ENCODE measurements around the gene CDC26.
"Not testable (repeated sequence)": the region's sequence is repeated elsewhere in the genome, so short reads cannot be mapped to it uniquely, and the experiment has no call there.

Gene CDC26

DNA sequence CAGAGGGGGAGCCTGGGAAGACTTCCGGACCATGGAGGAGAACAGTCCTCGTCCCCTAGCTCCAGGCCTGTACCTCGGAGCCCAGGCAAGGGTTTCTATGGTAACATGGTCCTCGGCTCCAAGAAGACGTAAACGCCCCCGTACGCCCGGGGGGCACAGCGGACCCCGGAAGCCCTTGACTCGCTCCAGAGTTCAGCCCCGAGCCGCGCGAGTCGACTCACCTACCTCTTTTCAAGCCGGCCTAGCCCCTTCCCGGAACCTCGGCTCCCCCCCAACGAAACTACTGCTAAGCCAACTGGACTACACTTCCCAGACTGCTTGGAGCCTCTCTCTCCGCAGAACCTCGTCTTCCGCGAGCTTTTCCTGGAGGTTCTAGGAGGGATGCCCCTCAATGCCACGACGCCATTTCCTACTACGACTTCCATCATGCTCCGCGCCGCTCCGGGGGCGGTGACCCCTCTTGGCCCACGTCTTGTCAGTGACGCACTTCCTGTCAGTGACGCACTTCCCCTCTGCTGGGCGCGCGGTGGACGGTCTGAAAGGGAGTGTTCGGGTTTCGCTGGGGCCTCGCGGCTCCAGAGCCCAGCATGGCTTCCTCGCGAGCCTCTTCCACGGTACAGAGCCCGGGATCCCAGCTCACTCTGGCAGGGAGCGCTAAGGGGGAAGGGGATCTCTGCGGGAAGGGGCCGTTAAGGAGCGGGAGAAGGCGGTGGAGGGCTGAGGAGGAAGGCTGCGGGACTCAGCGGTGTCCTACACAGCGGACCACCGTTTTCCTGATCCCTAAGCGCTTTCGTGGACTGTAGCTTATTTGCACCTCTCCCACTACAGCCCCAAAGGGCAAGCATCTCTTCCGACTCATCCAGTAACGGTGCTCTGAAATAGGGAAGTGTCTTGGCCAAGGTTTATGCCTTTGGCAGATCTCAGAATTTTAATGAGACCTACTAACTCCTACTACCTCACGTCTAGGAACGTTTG is at the start of gene CDC26, which contains the start of gene PRPF4:
CDC26 (minus strand) TSS at position 416 of the 975 bp plus-strand sequence. CDS start 3,065 bp downstream, outside the sequence.
PRPF4 (plus strand) TSS at position 502 of the 975 bp plus-strand sequence; CDS start at position 588, 86 bp downstream.
- DNase-seq: peak; percentile 98

DNA sequence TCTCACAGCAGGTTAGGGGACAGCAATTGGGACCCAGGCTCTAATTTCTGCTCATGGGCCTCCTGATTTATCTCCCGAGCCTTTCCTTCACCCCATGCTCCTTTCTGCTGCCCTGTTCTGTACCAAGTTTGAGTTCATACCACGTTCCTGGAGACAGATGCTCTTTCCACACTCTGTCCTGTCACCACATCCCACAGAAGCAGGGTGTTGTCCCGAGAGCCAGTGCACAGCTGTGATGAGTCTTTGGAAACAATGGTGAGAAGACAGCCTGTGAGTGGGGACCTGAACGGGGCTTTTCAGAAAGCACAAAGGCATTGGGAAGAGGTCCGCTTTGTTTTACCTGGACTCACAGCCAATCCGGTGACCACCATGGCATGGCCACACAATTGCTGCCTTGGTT is 47.3 kb upstream of the CDC26 start:
- no peak for DNase-seq

DNA sequence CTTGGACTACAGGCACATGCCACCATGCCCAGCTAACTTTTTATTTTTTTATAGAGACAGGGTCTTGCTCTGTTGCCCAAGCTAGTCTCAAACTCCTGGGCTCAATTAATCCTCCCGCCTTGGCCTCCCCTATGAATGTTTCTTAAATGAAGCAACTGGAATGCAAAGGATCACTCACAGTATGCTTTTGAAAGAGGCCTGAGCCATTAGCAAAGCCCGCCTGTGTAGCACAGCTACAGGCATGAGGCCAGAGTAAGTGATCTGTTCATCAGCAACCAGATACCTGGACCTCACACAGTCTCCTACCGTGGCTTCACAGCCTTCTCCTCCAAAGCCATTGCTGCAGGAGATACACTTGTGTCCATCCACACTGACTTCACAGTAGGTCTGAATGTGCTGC is 44.7 kb upstream of the CDC26 start:
- no peak for DNase-seq

DNA sequence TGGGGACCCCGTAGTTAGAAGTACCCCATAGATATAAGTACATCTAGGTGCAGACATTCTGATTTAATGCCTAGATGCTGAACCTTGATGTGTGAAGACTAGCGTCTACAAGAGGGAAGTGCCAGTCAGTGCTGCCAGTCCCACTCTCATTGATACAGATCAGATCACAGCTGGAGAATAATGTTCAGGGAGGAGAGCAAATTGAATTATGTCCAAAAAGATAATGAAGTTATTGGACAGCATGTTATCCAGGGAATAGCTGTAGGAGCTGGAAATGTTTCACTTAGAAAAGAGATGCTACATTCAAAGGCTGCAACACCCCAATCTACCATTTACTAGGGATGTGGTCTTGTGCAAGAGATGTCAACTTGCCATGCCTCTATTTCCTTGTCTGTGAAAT is 43.7 kb upstream of the CDC26 start:
- no peak for DNase-seq

DNA sequence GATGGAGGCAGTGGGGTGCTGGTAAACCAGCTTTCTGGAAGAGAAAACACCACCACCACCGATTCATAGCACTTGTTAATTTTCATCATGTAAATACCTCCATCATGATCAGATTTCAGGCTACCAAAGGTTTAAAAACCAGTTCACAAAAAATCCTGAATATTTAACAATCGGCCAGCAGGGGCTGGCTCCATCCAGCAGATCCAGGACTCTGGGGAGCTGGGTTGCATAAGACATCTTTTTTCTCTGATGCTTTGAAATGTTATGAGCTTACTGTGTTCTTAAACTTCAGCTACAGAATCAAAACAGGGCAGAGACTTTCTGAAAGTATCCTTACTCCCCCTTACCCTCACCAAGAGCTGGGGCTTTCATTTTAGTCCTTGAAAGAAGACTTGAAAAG is 42.4 kb upstream of the CDC26 start:
- no peak for DNase-seq

DNA sequence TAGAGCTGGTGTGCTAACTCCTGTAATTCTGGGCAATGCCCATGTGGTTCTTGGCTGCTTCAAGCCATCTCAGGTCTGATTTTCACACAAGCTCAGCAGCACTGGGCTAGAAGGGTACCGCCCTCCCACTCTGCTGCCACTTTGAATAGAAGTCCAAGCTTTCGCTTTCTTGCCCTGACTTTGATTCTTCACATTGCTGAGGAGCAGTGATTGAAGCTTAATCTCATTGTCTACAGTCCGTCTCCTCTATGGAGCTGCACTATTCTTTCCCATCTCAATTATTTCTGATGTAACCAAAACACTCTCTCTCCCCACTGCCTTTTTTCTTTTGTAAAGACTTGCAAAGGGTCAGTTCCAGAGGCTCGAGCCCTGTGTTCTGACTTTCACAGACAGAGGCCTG is 40.7 kb upstream of the CDC26 start:
- no peak for DNase-seq

DNA sequence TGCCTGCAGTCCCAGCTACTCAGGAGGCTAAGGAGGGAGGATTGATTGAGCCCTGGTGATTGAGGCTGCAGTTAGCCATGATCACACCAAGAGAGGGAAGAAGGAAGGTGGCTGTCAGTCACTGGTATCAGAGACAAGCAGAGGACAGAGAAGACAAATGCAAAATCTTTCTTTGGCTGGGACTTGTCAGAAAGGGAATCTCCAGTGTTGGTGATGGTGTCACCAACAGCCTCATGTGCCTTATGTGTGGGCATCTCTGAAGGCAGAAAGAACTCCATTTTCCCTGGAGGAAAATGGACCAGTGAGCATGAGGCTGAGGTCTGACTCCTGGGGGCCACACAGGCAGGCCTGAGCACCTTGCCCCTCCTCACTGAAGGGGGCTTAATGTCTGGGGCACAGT is 39.9 kb upstream of the CDC26 start:
- no peak for DNase-seq

DNA sequence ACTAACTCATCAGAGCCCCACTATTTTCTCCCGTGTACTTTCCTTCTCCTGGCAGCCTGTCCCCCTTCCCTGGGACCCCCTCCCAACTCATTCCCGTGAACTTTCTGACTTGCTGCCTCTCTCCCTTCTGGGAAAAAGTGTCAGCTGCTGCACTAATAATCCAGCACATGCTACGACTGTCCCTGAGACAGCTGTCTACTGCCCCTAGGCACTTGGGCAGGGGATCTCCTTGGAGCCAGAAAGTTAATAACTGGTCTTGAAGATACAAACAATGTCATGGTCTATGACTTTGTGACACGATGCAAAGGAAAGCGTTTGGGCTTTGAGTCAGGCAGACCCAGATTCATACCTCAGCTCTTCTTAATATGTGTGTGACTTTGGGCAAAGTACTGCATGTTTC is 37.9 kb upstream of the CDC26 start:
- DNase-seq: no peak

DNA sequence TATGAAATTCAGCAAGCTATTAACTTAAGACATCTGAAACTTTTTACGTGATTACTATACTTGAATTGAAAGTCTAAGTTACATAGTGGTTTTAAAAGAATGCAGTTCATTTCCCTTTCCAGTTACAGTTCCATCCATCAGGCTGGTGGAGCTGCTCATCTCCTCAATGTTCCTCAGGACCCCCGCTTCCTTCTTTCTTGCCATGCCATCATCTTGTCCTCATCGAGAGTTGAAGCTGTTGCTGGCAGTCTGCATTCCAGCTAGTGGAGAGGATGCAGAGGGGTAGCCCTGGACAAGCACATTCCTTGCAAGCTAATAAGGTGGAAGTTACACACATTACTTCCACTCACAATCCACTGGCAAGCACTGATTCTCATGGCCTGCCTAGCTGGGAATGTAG is 36.6 kb upstream of the CDC26 start:
- DNase-seq: no peak

DNA sequence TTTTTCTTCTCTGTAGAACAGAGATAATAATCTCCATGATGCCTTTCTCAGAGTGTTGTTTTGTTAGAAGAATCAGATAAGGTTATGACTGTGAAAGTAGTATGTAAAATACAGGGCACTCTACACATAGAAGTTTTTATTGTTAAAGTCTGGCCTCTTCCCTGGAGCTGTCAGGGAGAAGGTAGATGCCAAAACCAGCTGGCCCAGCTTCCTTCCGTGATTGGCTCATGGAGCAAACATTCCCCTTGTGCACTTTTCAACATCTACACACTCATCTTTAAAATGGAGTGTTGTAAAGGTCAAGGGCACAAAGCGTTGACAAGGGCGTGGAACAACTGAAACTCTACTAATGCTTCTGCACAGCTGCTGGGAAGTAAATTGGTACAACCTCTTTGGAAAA is 35.2 kb upstream of the CDC26 start:
- DNase-seq: no peak

DNA sequence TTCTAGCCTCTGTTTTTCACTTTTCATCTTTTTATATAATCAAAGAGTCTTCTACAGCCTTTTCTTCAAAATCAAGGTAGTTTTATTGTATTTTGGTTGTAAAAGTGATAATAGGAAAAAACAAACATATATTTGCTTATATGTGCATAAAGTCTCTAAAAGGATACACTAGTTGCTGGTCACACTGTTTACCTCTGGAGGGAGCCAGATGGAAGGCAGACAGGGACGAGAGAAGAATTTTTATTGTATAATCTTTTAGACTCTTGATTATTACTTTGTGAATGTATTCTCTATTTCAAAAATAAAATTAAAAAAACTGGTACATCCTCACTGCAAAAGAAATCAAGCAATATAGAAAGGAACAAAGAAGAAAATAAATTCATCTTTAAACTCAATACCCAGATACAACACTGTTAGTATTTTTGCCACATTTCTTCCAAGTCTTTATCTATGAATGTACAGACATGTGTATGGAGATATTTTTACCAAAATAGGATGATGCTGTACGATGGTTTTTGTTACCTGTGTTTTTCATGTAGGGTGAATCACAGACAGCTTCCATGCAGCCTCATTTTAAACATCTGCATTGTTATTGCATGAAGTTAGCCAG is 33.9 kb upstream of the CDC26 start:
- no peak for DNase-seq

DNA sequence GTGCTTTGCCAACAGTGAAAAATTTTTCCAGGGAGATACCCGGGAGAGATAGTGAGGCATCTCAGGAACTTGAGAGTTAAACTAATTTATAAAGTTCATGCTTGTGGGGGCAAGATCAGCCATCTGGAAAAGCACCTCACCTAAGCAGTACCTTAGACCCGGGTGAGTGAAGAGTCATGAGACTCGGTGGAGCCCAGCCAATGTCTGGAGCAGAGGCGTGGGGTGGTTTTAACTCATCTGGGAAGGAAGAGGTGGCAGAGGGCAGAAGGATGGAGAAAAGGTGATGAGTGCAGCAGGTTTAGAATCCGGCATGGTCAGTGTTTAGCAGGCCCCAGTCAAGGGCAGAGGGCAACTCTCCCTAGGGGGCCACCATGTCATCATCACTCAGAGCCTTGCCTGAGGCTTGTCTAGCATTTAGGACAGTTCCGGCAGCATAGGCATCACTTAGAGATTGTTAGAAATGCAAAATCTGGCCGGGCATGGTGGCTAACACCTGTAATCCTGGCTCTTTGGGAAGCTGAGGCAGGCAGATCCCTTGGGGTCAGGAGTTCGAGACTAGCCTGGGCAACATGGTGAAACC is 32.1 kb upstream of the CDC26 start:
- no peak for DNase-seq

DNA sequence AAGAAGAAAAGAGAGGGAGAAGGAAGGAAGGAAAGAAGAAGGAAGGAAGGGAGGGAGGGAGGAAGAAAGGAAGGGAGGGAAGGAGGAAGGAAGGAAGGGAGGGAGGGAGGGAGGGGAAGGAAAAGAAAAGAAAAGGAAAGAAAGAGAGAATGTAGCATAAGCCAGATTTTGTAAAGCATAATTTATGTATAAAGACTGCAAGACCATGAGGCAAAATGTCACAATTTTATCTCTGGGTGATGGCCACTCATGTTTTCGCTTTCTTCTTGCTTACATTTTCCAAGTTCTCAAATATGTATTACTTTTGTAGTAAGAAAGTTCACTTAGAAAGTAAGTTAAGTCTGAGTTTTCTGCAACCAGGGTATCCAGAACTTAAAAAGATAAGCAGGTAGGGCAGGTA is 31.2 kb upstream of the CDC26 start:
- DNase-seq: no peak

DNA sequence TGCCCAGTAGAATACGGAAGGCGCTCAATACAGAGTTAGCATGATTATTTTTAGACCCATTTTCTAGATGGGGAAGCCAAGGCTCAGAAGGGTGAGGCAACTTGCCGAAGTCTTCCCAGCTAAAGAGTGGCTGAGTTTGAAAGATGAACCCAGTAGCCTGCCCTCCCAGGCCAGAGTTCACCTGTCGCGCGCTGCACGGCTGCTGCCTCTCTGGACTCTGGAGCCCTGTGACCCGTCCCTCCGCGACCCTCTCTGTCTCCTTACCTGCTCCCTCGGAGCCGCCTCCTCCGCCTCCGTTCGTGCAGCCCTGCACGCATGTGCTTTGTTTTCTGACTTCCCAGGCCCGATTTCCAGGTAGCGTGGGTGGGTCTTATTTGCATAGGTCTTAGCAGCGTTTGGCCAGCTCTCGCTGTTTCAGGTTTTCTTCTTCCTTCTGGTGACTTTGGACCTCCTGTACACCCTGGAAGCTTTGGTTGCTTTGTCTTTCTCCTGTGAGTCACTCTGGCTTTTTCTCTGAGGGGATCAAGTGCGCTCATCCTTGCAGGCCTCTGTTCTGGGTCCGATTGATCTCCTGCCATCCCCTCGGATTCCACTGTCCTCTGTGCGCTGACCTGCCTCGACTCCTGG is 27.5 kb upstream of the CDC26 start, which contains the start of gene RNF183:
RNF183 (minus strand) TSS at position 585 of the 627 bp plus-strand sequence. CDS start 5,192 bp downstream, outside the sequence.
- DNase-seq: no peak

DNA sequence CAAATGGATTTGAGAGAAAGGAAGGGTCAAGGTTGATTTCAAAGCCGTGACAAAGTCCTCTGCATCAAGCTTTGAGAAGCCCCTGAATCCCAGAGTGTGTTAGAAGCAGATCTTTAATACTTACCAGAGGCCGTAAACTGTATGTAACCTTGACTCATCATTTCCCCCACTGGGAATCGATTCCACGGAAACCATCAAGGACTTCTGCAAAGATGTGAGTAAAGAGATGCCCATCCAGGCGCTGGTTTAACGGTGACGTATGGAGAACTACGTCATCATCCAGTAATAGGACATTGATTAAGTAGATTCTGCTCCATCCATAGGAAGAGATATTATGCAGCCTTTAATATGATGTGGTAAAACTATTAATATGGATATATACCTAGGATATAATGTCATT is 26.2 kb upstream of the CDC26 start:
- no peak for DNase-seq

DNA sequence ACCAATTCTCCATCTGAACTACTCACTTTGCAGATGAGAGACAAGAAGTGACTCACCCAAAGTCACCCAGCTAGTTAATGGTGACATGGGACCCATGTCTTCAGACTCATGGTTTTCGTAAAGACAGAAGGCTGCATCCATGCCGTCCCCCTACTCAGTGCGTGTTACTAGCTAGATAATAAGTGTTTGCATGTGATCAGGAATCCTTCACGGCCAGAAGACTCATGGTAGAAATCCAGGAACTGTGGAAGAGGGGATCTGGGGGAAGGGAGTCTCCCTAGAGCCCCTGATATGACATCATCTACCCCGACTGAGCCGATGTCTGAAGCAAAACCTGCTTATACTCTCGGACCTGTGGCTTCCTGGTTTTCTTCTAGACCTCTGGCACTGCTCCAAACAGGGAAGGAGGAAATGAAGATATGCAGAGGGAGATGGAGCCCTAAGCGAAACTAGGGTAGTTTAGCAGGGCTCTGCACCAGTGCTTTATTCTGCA is 24.5 kb upstream of the CDC26 start:
- no peak for DNase-seq

DNA sequence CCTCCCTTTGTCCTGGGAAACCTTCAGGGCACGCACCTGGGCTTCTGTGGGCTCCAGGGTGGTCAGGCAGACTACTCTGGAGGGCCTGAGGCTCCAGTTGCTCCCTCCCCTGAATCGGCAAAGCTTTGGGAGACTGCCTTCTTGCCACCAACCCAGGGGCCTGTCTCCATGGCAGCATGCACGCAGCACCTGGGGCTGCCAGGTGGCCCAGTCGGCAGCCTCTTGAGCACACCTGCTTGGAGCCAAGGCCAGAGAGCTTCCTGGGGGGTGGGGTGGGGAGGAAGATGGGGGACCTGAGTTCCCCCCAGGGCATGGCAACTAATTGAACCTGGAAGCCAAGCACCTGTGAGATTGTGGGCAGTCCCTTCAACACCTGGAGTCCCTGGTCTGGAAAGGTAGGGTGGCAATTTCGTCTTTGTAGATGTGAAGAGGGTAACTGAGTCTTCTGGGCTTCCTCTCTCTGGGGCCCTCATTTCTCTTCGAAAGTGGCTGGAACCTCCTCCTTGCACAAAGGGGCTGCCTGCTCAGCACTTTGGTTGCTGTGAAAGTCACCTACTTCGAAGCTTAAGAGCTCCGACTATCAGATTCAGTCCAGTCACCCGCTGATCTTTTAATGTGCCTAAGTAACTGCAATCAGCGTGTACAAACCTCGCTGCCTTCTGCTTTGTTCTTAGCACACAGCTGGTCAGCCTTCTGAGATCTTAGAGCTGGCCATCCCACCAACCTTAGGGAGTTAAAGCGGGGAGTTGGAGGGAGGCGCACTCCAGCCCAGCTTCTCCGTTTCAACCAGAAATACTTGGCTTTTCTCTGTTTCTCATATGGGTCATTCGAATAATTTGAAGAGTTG is 23.8 kb upstream of the CDC26 start:
- DNase-seq: peak; percentile 44

DNA sequence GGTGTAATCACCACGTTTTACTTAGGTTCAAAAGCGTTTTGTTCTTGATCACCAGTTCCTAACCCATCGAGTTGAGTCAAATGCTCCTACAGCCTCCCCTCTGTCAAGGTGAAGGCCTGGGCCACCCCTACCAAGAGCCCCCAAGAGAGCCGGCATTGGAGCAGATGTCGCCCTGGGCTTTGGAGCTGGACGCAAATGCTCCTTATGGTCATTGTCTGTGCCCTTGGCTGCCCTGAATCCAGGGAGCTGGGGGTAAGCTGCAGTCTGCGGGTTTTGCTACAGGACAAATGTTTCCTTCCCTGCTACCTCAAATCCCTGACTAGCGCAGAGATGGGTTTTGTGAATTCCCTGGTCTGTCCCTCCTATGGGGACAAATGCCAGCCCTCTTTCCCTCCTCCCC is 22.9 kb upstream of the CDC26 start:
- DNase-seq: no peak

DNA sequence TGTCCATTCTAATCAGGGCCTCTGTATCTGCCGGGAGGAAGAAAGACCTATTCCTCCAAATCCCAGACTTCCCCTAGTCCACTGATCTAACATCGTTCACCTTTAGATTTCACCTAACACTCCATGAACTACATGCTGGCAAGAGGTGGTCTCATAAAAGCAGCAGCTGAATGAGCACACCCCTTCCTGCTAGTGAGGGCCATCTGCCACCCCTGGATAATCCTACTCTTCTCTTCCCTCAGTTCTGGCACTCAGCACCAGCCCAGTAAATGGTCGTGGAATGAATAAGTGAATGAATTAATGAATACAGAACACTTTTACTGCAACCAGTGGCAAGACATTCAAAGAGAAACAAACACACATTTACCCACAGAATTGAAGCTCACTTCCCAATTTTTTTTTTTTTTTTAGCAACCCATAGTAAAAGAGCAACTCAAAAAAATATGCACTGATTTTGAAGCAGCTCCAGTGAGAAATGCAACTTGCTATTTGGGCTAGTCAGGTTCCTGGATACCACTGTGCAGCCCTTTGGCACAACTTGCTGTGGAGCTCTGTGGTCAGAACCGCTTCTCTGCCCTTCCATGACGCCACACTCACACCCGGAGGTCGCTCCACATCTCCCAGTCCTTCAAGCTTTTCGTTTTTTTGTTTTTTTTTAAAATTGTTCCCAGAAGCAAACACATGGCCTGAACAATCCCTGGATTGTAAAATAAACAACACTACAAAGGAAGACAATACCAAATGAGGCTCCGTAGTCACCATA is 21.6 kb upstream of the CDC26 start:
- DNase-seq: no peak

DNA sequence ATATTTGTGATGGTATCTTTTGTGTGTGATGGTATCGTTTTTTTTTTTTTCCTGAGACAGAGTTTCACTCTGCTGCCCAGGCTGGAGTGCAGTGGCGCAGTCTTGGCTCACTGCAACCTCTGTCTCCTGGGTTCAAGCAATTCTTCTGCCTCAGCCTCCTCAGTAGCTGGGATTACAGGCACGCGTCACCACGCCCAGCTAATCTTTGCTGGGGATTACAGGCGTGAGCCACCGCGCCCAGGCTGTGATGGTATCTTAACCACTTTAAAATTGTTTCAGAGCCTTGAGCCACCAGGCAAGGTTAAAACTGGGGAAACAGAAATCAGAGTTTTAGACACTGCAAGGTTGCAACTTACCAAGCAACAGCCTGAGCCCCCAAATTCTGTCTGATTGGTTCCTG is 20.9 kb upstream of the CDC26 start:
- DNase-seq: not testable (repeated sequence)

DNA sequence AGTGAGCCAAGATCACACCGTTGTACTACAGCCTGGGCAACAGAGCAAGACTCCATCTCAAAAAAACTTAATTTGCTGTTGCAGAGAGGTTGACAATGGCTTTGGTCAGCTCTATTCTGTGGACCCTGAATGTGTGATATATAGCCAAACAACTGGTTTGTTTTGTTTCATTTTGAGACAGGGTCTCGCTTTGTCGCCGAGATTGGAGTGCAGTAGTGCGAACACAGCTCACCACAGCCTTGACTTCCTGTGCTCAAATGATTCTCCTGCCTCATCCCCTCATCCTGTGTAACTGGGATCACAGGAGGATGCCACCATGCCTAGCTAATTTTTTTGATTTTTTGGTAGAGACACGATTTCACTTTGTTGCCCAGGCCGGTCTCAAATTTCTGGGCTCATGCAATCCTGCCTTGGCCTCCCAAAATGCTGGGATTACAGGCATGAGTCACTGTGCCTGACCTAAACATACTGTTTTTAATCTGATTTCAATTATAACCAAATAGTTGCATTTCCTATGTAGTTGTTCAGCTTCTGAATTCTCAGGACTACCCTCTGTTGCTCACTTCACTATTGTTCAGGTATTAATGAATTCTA is 18.0 kb upstream of the CDC26 start:
- DNase-seq: no peak
